Tibial artery (tissue), 4 donors: ENCODE results near the gene RPP14.
"Not testable (repeated sequence)": the region's sequence is repeated elsewhere in the genome, so short reads cannot be mapped to it uniquely, and the experiment has no call there.

Experiments
- DNase-seq, 2 donors: peaks; one replicate each; pipeline ENCODE4 v3.0.0-alpha.2; 2019
- H3K27ac ChIP-seq, 2 donors: fragments of 200-600 bp; sonication (generic) in 1 of 2; 1 replicate in 1 of 2; 2 replicates in 1 of 2; pipeline ENCODE4 v1.5.1; 2018 to 2019; ENCODE audit warnings: mild to moderate bottlenecking in 1 of 2
- H3K27me3 ChIP-seq, 2 donors: fragments of 200-600 bp; sonication (generic) in 1 of 2; one replicate each; pipeline versions ENCODE4 v1.5.1 to v1.6.0; 2016 to 2019
- H3K36me3 ChIP-seq, 3 donors: fragments of 200-600 bp; sonication (generic) in 2 of 3; one replicate each; pipeline ENCODE4 v1.5.1; 2016 to 2019; ENCODE audit warnings: mild to moderate bottlenecking in 2 of 3
- H3K4me1 ChIP-seq, 4 donors: fragments of 200-600 bp; sonication (generic) in 2 of 4; 1 replicate in 3 of 4; 2 replicates in 1 of 4; pipeline ENCODE4 v1.5.1; 2016 to 2019
- H3K4me3 ChIP-seq, 2 donors: fragments of 200-600 bp; sonication (generic) in 1 of 2; 1 replicate in 1 of 2; 2 replicates in 1 of 2; pipeline ENCODE4 v1.5.1; 2018 to 2019; ENCODE audit warnings: mild to moderate bottlenecking in 2 of 2
- H3K9me3 ChIP-seq, 3 donors: fragments of 200-600 bp; sonication (generic) in 1 of 3; one replicate each; pipeline ENCODE4 v1.5.1; 2016 to 2019
- CTCF ChIP-seq, 2 experiments: fragments of 200-600 bp in 1 of 2; fragments of 450-650 bp in 1 of 2; IDR thresholded peaks; one replicate each; pipeline ENCODE4 v1.5.1; 2017 to 2019; ENCODE audit warnings: antibody characterized with exemption in 2 of 2, mild to moderate bottlenecking in 1 of 2, moderate library complexity in 1 of 2
- intact Hi-C: fragments of 100-400 bp; cut with DNase I; formaldehyde crosslinking; loops from one replicate; pipeline ENCODE4 v1.15.0; 2023; ENCODE audit warnings: low total_unique reads

RPP14 gene

GRCh38 chr3:58334013-58334321 lies 27.9 kb downstream of the RPP14 start:
- Histone ChIP-seq H3K36me3 (no peaks in the 10 kb centered on the region), H3K4me1 (peaks cover 0 to 39% (median 15%) of the 10 kb centered on the region in 4 donors), H3K4me3 (peak overlapping the region; percentile 89 to 90), H3K27ac (peak overlapping the region; percentile 59 to 71), H3K27me3 (no peaks in the 10 kb centered on the region), H3K9me3 (no peaks in the 10 kb centered on the region)
- DNase-seq: no peak
- no peak for TF ChIP-seq CTCF (IDR thresholded peaks at IDR 0.05)
- intact Hi-C loops: no loop called here

GRCh38 chr3:58334506-58334884 lies 28.4 kb downstream of the RPP14 start:
- H3K27ac ChIP-seq: peak overlapping the region in 1 of 2 donors; percentile 71

DNA sequence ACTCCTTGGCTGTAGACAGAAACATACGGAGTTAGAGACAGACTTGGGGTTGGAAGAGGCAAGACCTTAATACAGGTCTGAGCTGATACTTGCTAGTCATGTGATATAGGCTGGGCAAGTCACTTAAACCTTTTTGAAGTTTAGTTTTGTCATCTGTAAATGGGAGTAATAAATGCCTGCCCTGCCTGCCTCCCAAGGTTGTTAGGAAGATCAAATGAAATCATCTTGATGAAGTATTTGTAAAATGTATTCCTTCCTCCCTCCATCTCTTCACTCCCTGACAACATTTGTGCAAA lies 29.6 kb downstream of the RPP14 start:
- Histone ChIP-seq H3K27ac (peak overlapping the region; percentile 29 to 43), H3K36me3 (no peaks in the 10 kb centered on the region), H3K27me3 (no peaks in the 10 kb centered on the region), H3K4me3 (no peak overlapping the region), H3K9me3 (no peaks in the 10 kb centered on the region), H3K4me1 (peaks cover 0 to 39% (median 15%) of the 10 kb centered on the region in 4 donors)
- TF ChIP-seq CTCF (IDR thresholded peaks at IDR 0.05): no peak
- no peak for DNase-seq
- intact Hi-C loops: no loop called here

More at GRCh38 chr3:58334506-58334884, 28.4 kb downstream of the RPP14 start:
- H3K9me3 ChIP-seq: no peaks in the 10 kb centered on the region
- H3K4me3 ChIP-seq: peak overlapping the region; percentile 89 to 90
- DNase-seq: no peak
- no peak for TF ChIP-seq CTCF (IDR thresholded peaks at IDR 0.05)
- no peaks in the 10 kb centered on the region for H3K36me3 ChIP-seq
- H3K27me3 ChIP-seq: no peaks in the 10 kb centered on the region
- intact Hi-C loops: no loop called here
- H3K4me1 ChIP-seq: peaks cover 0 to 39% (median 15%) of the 10 kb centered on the region in 4 donors

DNA sequence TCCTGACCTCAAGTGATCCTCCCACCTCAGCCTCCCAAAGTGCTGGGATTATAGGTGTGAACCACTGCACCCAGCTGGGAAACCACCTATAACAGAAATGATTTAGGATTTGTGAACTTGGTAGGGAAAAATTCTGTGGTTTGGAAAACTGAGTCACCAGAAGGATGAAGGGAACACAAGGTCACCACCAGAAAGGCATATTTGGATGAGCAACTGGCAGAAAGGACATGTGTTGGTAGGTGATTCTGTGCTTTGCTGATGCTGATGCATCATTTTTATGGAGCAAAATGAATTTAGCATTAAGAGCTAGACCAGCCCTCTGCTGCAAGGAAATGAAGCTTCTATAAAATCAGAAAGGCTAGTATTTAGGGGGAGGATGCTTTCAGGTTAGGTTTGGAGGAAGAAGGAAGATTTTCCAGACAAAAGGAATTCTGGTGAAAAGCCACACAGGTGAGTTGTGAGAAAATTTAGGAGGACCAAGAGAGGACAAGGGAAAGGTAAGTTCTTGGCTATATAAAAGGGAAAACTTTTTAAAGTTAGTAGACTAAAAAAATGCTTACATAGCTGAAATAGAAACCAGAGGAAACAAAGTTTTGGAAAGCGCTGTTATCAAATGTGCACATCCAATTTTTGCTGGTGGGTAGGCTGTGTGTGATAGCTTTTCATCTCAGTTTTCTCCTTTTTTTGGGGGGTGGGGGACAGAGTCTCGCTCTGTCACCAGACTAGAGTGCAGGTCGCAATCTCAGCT lies 30.3 kb downstream of the RPP14 start:
- intact Hi-C loops: no loop called here
- no peak for DNase-seq
- Histone ChIP-seq H3K4me3 (no peak overlapping the region), H3K36me3 (peaks cover 0 to 4% (median 0%) of the 10 kb centered on the region in 3 donors), H3K27ac (no peak overlapping the region), H3K4me1 (peaks cover 0 to 39% (median 15%) of the 10 kb centered on the region in 4 donors), H3K9me3 (no peaks in the 10 kb centered on the region), H3K27me3 (no peaks in the 10 kb centered on the region)
- no peak for TF ChIP-seq CTCF (IDR thresholded peaks at IDR 0.05)

- no peak for TF ChIP-seq CTCF (IDR thresholded peaks at IDR 0.05)
- Histone ChIP-seq H3K36me3 (peaks cover 0 to 5% (median 0%) of the 10 kb centered on the region in 3 donors), H3K27me3 (no peaks in the 10 kb centered on the region), H3K9me3 (no peaks in the 10 kb centered on the region), H3K4me1 (peaks cover 0 to 37% (median 10%) of the 10 kb centered on the region in 4 donors), H3K27ac (no peak overlapping the region), H3K4me3 (no peak overlapping the region)
- no peak for DNase-seq
- intact Hi-C loops: no loop called here
Measured at GRCh38 chr3:58337190-58337589, 31.1 kb downstream of the RPP14 start.

- H3K36me3 ChIP-seq: peaks cover 0 to 15% (median 0%) of the 10 kb centered on the region in 3 donors
- H3K27me3 ChIP-seq, H3K9me3 ChIP-seq, H3K27ac ChIP-seq, intact Hi-C loops, H3K4me3 ChIP-seq, DNase-seq: not testable (repeated sequence)
- H3K4me1 ChIP-seq: peaks cover 0 to 26% (median 5%) of the 10 kb centered on the region in 4 donors
Measured at GRCh38 chr3:58339146-58339545, 33.1 kb downstream of the RPP14 start.
